SKM-1 treated with dmso at 0.1 percent for 144 hours (cell line): ENCODE results near the gene RSAD1.

ENCODE experiments used
- DNase-seq: peaks from one replicate; lab custom pipeline; 2025; ENCODE audit not compliant: unreplicated experiment; lab: John Stamatoyannopoulos, UW

RSAD1 gene

DNA sequence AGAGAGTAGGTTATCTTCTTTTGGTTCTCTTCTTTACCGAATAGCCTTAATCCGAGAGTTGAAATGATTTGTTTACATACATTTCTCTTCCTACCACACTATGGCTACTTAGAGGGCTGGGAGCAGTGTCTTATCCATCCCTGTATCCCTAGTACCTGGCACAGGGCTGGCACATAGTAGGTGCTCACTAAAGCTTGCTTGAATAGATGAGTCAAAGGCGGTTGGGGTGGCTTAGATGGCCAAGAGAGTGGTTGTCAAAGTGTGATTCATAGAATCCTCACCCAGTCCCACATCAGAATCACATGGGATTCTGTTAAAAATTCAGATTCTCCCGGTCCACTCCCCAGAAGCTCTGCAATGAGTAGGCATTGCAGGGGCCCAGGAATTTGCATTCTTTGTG, 21.0 kb upstream of the RSAD1 start:
- no peak for DNase-seq

DNA sequence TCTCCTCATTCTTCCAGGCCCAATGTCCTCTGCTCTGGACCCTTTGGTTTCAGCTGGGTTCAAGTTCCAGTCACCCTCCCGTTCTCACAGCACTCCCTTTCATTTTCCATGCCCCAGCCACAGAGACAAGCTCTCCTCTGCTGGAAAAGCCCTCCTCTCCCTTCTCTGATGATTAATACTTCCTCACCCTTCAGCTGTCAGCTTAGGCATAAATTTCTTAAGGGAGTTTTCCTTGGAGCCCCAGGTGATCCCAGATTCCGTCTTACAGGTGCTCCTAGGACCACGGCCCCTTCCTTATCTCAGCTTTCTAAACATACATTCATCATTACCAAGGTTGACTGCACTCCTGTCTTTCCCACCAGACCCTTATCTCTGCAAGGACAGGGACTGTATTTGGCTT, 20.4 kb upstream of the RSAD1 start:
- no peak for DNase-seq

DNA sequence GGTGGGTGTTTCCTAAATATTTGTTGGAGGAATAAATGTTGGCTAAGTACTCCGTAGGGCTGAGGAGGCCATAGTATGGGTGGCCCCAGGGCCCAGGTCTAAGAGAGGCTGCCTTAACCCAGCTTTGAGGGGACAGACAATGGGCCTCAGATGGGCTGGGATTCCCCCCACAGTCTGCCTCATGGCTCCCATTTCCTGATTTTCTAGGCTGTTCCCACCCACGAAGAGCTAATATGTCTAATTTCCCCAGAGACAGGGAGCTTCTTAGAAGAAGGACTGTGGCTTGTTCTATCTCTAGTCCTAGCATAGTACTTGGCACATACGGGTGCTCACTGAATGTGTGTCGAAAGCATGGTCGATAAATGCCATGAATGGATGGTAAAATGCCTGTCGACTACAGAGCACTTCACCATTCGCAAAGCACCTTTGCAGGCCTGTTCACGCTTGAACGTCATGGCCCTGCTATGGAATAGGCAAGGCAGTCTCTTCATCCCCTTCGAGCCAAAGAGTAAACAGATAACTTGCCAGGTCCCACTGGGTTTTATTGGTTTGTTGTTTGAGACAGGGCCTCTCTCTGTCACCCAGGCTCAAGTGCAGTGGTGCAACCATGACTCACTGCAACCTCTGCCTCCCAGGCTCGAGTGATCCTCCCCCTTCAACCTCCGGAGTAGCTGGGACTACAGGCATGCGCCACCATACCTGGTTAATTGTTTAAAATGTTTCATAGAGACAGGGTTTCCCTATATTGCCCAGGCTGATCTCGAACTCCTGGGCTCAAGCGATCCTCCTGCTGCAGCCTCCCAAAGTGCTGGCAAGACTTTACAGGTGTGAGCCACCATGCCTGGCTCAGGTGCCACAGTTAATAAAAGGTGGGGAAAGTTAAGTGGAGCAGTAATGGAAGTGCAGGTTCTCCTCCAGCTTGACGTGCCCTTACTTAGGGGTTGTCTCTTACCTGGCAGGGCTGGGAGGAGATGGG, 19.7 kb upstream of the RSAD1 start:
- DNase-seq: no peak

DNA sequence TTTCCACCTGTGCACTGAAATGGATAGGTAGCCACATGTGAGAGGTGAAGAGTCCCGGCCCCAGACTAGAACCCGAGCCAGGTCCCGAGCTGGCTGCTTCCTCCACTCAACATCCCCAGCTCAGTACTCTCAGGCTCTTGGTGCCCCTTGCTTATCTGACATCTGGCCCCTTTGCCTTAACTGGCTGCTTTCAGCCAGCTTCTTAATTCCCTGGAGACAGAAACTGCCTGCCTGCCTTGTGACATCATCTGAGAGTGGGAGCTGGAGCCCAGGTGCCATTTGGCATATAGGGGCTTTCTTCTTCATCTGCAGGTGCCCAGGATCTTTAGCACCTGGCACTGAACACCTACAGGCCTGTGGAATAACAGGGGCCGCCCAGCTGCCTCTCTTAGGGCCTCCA, 18.9 kb upstream of the RSAD1 start:
- no peak for DNase-seq

DNA sequence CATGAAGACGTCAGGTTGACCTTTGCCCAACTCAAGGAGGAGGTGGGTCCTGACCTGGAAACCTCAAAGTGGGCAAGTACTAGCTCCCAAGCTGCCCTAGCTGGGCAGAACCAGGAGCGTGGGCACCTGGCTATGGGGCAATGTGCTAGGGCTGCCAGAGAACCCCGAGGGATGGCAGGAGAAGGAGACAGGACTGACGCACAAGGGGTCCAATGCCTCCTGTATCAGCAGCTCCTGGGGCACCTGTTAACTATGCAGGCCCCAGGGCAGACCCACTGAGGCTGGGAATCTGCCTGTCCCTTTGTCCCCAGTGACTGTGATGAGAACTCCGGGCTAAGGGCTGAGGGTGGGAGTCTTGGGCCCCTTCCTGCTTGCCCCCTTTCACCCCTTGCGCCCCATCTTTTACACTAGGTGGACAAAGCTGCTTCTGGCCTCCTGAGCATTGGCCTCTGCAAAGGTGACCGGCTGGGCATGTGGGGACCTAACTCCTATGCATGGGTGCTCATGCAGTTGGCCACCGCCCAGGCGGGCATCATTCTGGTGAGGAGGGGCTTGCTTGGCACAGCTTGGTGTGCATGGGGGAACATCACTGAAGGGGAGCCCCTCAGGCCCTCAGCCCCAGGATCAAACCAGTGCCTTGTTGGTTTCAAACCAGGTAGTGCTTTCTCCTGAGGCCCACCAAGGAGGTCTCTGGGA, 17.7 kb upstream of the RSAD1 start:
- DNase-seq: no peak

DNA sequence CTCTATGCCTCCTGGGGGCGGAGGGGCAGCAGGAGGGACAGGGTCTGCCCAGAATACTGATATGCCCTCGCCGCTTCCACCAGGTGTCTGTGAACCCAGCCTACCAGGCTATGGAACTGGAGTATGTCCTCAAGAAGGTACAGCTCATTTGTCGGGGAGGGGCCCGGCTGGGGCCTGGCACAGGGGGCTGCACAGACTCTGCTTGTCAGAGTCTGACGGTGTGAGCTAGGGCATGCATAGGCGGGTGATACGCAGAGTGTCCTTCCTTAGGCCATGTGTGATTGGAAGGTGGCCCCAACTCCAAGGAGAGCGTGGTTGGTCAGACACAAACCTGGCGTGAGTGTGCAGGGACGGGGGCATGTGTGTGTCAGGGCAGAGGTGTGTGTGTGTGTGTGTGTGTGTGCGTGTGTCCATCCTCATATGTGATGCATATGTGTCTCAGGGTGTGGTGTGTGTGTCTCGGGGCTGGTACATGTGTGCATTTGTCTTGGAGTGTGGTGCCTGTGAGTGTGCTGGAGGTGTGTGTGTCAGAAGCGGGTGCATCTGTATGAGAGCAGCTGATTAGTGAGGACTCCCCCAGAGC, 17.0 kb upstream of the RSAD1 start:
- DNase-seq: no peak

DNA sequence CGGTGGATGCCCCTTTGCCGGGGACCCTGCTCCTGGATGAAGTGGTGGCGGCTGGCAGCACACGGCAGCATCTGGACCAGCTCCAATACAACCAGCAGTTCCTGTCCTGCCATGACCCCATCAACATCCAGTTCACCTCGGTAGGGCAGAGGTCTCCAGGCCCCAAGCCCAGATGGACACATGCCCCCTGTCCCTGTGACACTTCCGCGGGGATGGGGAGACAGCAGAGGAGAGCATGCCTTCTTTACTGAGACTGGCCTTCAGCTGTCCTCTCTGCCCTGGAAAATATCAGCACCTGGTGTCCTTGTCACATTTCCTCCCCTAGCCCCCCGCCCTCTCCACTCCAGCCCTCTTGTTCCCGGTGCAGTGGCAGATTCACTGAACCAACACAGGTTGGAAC, 16.2 kb upstream of the RSAD1 start:
- no peak for DNase-seq

DNA sequence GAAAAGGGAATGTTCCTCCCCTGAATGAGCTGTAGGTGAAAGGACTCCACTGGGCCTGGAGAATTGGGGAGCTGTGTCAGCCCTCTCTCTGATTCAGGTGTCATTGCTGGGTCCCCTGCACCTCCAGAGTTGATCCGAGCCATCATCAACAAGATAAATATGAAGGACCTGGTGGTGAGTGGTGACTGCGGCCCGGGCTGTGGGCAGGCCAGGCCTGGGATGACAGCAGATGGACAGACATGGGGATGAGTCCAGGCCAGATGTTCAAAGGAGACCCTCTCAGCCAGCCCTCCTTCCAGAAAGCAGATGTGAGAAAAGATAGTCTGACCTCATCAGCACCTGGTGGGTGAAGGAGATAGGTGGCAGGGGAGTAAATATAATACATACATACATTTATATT, 14.5 kb upstream of the RSAD1 start:
- DNase-seq: no peak

DNA sequence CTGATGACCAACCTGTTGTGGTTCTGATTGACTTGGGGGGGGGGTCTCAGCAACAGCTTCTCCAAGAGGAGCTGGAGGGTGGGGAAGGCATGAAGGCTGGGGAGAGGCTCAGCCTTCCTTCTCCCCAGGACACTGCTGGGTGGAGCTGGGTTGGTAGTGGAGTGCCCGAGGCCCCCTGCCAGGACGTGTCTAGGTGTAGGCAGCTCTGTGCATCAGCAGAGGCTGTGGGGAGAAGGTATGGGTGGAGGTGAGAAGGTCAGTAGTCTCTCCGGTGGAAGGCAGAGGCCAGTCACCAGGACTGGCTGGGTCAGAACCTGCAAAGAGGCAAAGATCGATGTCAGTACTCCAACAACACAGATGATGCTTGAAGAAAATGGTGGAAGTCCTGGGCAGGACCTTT, 13.9 kb upstream of the RSAD1 start:
- no peak for DNase-seq

DNA sequence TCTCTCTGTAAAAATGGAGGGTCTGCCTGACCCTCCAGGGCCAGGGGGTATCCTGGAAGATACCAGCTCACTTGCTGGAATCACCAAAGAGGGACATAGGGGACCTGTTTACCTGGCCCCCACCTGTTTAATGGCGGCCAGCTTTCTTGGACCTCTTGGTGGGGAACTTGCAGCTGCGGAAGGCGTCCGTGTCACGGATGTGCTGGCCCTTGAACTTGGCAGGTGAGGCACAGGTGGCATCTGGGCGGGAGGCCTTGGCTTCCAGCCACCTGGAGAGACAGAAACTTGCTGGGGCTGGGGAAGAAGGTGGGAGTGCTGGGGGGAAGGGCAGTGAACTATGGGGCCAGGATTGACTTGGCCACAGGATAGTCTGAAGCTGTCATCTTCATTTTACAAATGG, 13.5 kb upstream of the RSAD1 start:
- DNase-seq: no peak

DNA sequence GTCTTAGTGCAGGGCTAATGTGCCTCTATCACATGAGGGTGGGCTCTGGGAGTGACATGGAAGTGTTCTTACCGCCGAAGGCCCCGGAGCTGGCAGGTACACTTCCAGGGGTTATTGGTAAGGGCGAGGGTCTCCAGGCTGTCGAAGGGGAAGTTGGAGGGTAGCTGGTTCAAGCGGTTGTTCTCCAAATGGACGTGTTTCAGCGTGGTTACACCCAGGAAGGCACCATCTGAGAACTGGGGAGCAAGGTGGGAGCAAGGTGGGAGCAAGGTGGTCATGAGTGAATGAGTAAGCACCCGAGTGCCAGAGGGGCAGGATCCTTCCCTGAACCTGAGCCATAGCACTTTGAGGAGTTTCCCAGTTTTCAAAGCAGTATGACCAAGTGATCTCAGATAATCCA, 13.0 kb upstream of the RSAD1 start:
- no peak for DNase-seq

DNA sequence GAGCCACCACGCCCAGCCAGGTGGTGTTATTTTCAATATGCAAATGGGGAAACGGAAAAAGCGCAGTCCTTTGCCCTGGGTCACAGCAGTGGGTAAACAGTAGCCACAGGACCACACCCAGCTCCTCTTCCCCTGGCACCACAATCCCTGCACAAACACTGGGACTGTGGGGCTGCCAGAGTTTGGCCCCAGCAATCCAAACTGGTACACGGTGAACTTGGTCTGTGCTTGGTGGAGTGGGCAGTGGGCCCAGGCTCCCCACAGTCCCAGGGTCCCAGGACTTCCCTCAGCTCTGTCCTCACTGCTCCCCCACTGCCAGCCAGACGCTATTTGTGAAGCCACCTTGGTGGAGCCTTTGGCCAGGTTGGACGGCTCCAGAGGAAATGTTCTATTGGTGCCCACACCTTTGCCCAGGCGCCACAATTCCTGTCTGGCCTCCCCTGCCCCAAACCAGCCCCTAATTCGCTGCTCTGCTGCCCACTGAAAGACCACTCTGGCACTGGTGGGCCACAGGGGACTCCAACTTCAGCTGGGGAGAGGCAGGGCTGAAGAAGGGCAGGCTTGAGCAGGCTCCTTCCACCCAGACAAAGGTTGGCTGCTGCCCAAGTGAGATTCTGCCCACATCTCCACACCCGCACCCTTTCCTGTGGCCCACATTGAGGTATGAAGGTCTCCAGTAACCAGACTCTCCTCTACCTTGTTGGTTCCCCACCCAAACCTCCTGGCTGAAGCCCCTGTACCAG, 12.1 kb upstream of the RSAD1 start:
- DNase-seq: no peak

DNA sequence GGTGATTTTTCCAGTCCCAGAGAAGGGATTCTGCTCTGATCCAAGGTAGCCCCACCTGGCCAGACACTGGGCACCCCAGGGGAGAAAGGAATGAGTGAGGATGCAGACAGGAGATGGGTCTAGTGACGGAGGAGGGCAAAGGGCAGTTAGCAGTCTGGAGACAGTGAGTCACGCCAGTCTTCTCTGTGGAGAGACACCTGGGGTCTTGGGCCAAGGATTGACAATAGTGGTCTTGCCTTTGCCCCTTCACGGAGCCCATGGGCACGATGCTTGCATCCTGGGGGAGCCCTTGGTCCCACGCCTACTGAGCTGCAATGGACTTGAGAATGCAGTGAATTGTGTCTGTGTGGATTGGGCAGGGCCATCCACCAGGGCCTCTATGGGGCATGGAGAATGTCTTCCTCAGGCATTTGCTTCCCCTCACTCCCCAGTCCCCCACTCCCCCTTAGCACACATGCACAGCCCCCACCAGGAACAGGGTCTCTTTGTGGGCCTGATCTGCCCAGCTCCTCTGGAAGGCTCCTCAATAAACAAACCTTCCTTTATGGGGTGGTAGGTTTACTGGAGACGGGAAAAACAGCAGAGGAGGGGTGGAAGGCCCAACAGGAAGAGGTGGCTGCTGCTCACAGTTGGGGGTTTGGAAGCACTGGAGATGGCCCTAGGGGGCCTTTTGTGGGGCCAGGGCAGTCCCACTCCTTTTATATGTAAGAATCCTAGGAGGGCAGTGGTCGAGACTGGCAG, 11.4 kb upstream of the RSAD1 start:
- no peak for DNase-seq

DNA sequence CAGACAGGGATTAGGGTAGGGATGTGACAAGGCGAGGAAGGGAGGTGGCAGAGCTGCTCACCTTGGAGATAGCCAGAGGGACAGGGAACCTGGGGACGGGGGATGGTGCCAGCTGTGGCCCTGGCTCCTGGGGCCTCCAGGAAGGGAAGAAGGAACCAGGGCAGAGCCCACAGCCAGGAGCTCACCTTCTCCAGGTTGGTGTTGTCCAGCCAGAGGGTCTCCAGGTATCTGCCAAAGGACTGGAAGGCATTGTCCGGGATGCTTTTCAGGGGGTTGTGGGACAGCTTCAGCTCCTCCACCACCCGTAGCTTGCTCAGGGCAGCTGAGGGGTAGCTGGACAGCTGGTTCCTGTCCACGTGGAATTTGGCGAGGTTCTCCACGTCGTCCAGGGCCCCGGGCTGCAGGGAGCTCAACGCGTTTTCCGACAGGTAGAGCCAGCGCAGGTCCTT, 10.8 kb upstream of the RSAD1 start:
- no peak for DNase-seq

DNA sequence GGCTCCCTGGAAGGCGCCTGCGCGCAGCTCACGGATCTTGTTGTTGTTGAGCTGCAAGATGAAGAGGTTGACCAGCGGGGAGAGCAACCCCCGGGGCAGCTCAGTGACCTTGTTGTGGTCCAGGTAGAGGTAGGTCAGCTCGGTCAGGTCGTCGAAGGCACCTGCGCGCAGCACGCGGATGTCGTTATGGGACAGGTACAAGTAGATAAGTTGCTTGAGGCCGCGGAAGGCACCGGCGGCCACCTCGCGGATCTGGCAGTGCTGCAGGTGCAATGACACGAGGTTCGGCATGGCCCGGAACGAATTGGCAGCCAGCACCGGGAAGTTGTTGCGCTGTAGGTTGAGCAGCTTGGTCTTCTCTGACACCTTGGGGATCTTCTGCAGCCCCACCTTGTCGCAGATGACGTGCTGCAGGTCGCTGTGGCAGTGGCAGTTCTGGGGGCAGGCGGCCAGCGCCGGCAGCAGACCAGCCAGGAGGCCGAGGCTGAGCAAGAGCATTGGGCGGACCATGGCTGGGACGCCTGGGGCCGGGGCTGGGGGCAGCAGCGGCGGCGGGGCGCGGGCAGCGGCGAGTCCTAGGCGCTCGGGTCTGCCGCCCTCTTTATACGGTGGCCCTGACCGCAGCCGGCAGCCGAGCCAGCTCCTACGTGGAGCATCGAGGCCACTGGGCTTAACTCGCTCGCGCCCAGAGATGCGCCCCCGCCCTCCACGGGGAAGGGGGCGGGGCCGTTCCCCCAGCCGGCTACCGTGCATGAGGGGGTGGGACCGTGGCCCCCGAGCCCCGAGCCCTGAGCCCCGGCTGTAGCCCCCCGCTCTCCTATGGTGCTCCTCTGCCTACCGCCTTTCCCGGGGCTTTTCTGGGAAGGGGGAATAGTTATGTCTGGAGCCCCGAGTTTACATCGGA, 10.1 kb upstream of the RSAD1 start, which contains the start of gene CHAD:
Gene CHAD (minus strand): TSS at position 577 of the 904 bp plus-strand sequence. CDS start 67 bp downstream, at position 510.
- DNase-seq: no peak

DNA sequence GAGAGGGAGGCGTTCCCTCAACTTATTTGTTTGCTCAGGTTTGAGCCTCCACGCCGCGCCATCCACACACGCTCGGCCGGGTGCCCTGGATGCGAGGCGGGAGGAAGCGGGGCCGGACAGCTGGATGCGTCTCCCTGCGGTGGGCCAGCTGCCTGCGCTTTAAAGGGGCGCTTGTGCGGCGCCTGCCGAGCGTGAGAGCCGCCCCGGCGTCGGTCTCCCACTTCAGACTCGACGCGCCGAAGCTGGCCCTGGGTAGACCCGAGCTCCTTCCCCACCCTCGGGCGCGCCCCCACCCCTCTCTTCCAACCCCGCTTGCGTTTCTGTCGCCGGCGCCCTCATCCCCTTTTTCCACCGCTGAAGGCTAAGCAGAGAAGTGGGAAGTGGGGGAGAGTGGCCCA, 9.5 kb upstream of the RSAD1 start:
- DNase-seq: no peak

DNA sequence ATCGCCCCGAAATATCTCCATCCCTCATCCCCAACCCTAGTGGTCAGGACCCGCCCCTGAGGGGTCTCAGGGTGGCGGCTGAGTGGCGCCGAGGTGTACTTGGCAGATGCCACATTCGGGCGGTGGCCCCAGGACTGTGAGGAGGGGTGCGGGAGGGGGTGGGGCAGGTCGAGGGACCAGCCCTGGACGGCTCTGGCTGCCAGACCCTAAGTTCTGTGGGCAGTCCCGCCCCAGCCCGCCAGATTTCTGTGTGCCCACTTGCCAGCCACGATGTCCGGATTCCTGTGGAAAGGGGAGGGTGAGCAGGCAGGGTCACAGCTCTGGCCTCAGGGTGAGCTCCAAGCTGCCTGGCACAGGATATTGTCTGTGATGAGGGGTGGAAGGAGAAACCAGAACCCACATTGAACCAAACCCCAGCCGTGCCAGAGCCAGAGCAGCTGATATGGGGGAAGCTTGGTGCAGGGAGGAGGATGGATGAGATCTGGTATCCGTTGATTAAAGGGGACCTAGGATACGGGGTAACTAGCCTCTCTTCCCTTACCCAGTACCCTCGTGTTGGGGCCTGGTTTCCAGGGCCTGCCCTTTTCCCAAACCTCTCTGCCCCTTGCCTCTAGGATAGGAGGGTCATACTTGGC, 8.9 kb upstream of the RSAD1 start:
- no peak for DNase-seq

DNA sequence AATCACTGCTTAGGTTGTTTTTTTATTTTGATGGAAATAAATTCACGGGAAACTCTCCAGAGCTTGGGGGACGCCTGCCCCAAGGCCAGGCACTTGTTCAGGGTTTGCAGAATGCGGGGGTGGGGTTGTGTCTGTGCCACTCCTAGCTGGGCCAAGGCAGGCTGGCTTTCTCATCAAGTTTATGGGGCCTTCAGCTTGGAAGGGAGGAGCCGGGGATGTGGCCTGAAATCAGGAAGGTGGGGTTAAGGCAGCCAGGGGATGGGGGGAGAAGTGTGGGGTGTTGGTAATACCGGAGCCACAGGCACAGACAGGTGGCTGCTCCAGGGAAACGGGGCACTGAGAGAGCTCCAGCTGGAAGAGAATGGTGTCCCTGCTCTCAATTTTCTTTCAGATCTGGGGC, 8.2 kb upstream of the RSAD1 start:
- DNase-seq: no peak
